Small intestine (tissue), 7 donors: Measurements from ENCODE around the gene GPR15LG. TPM values are rescaled to one million over a fixed set of nuclear protein-coding genes. Genes with fewer than 3 reads are reported as not detected.
"Not testable (repeated sequence)": the region's sequence is repeated elsewhere in the genome, so short reads cannot be mapped to it uniquely, and the experiment has no call there.

Experiments
- DNase-seq, 2 donors: peaks; one replicate each; pipeline versions ENCODE4 v3.0.0 to v3.0.0-alpha.2; 2013
- FAIRE-seq: peaks from 2 replicates; lab custom pipeline; 2012; peaks lifted over from hg19 to GRCh38; lab: Jason Lieb, UNC
- H3K27ac ChIP-seq, 3 donors: one replicate each; pipeline ENCODE4 v1.5.1; 2013; ENCODE audit warnings: low read length in 2 of 3, mild to moderate bottlenecking in 2 of 3, control low read depth in 1 of 3, inconsistent platforms in 1 of 3, low read depth in 1 of 3, moderate library complexity in 1 of 3
- H3K27me3 ChIP-seq, 3 donors: one replicate each; pipeline ENCODE4 v1.6.1; 2013; ENCODE audit warnings: low read length in 3 of 3, inconsistent platforms in 1 of 3; ENCODE audit not compliant: control insufficient read depth in 3 of 3, insufficient read depth in 3 of 3
- H3K36me3 ChIP-seq, 3 donors: one replicate each; pipeline ENCODE4 v1.6.1; 2013; ENCODE audit warnings: low read length in 3 of 3, inconsistent platforms in 1 of 3, low read depth in 1 of 3, mild to moderate bottlenecking in 1 of 3, moderate library complexity in 1 of 3; ENCODE audit not compliant: control insufficient read depth in 3 of 3, insufficient read depth in 2 of 3
- H3K4me1 ChIP-seq, 3 donors: one replicate each; pipeline ENCODE4 v1.6.1; 2013; ENCODE audit warnings: low read length in 2 of 3, inconsistent platforms in 1 of 3, low read depth in 1 of 3, mild to moderate bottlenecking in 1 of 3, moderate library complexity in 1 of 3; ENCODE audit not compliant: control insufficient read depth in 3 of 3, insufficient read depth in 2 of 3
- H3K4me3 ChIP-seq, 3 donors: one replicate each; pipeline ENCODE4 v1.5.1; 2013; ENCODE audit warnings: low read length in 3 of 3, control low read depth in 1 of 3, inconsistent platforms in 1 of 3, low read depth in 1 of 3, mild to moderate bottlenecking in 1 of 3, moderate library complexity in 1 of 3
- H3K9me3 ChIP-seq, 2 donors: one replicate each; pipeline ENCODE4 v1.6.1; 2013; ENCODE audit warnings: low read depth in 1 of 2, low read length in 1 of 2; ENCODE audit not compliant: control insufficient read depth in 2 of 2, insufficient read depth in 1 of 2
- WGBS, 3 donors: extraction: QIAGEN DNeasy Blood & Tissue Kit; methylation state at CpG; one replicate each; pipeline ENCODE4 v1.1.7; 2013; 5-methylcytosine and 5-hydroxymethylcytosine counted together
- polyA plus RNA-seq, 4 donors: library from polyadenylated mRNA; stranded (reverse) in 3 of 4; unstranded in 1 of 4; fragments of 200-250 nt in 3 of 4; fragments of 120-200 nt in 1 of 4; gene quantifications; one replicate each; pipeline versions ENCODE4 v1.2.1 to v1.2.3, GENCODE V29; 2013
- donor health status: healthy with polysubstance abuse.
- donor health status: control.
- donor health status: control.
- donor health status: Bipolar disorder and iron deficiency.
- donor health status: healthy.

GPR15LG gene
- polyA plus RNA-seq, 4 donors = 48.6 TPM; not detected in 3

- Histone ChIP-seq H3K9me3 (no peaks in the 10 kb centered on the region), H3K27ac (no peak overlapping the region), H3K4me3 (no peak overlapping the region), H3K4me1 (peaks cover 0 to 2% (median 0%) of the 10 kb centered on the region in 3 donors), H3K36me3 (peaks cover 4 to 8% (median 4%) of the 10 kb centered on the region in 3 donors), H3K27me3 (peaks cover 0 to 9% (median 0%) of the 10 kb centered on the region in 3 donors)
- 35 to 66% (median 50%) methylated on average over 4 of the region's 4 CpGs for WGBS, 3 donors
- FAIRE-seq (no peak), DNase-seq (no peak)
Observed at GRCh38 chr10:84158550-84158949, 15.1 kb upstream of the GPR15LG start.

GRCh38 chr10:84159076-84159685 is 14.4 kb upstream of the GPR15LG start:
- peak in 1 of 2 donors; percentile 23 for DNase-seq
- peaks cover 2 to 8% (median 4%) of the 10 kb centered on the region in 3 donors for H3K36me3 ChIP-seq
- no peak overlapping the region for H3K4me3 ChIP-seq
- H3K4me1 ChIP-seq = peaks cover 0 to 2% (median 0%) of the 10 kb centered on the region in 3 donors
- no peak overlapping the region for H3K27ac ChIP-seq
- WGBS, 3 donors = 22 to 36% (median 35%) methylated on average over 9 of the region's 9 CpGs
- no peaks in the 10 kb centered on the region for H3K9me3 ChIP-seq
- FAIRE-seq = no peak
- peaks cover 0 to 9% (median 0%) of the 10 kb centered on the region in 3 donors for H3K27me3 ChIP-seq

GRCh38 chr10:84160663-84161362 is 12.8 kb upstream of the GPR15LG start:
- Histone ChIP-seq H3K4me3 (no peak overlapping the region), H3K27me3 (peaks cover 0 to 11% (median 3%) of the 10 kb centered on the region in 3 donors), H3K4me1 (peaks cover 0 to 2% (median 0%) of the 10 kb centered on the region in 3 donors), H3K9me3 (no peaks in the 10 kb centered on the region), H3K36me3 (no peaks in the 10 kb centered on the region), H3K27ac (no peak overlapping the region)
- 42 to 49% (median 45%) methylated on average over 6 of the region's 6 CpGs for WGBS, 3 donors
- no peak for FAIRE-seq
- no peak for DNase-seq

GRCh38 chr10:84163996-84164395 is 9.6 kb upstream of the GPR15LG start:
- no peak for DNase-seq

GRCh38 chr10:84164442-84164841 is 9.2 kb upstream of the GPR15LG start:
- H3K4me1 ChIP-seq = no peaks in the 10 kb centered on the region
- no peaks in the 10 kb centered on the region for H3K36me3 ChIP-seq
- 34 to 59% (median 55%) methylated on average over 2 of the region's 2 CpGs for WGBS, 3 donors
- peaks cover 0 to 6% (median 3%) of the 10 kb centered on the region in 3 donors for H3K27me3 ChIP-seq
- DNase-seq = no peak
- no peak overlapping the region for H3K27ac ChIP-seq
- no peak overlapping the region for H3K4me3 ChIP-seq
- FAIRE-seq = no peak
- H3K9me3 ChIP-seq = peaks cover 0 to 5% of the 10 kb centered on the region in 2 donors

More at GRCh38 chr10:84163996-84164395, 9.6 kb upstream of the GPR15LG start:
- FAIRE-seq = no peak
- no peaks in the 10 kb centered on the region for H3K36me3 ChIP-seq
- WGBS, 3 donors = 47 to 53% (median 53%) methylated on average over 2 of the region's 2 CpGs
- H3K27me3 ChIP-seq = peaks cover 0 to 10% (median 3%) of the 10 kb centered on the region in 3 donors
- no peak overlapping the region for H3K4me3 ChIP-seq
- H3K9me3 ChIP-seq = peaks cover 0 to 5% of the 10 kb centered on the region in 2 donors
- no peaks in the 10 kb centered on the region for H3K4me1 ChIP-seq
- no peak overlapping the region for H3K27ac ChIP-seq

- DNase-seq (no peak), FAIRE-seq (no peak)
- no peak overlapping the region for H3K27ac ChIP-seq
- WGBS, 3 donors = 93 to 96% (median 93%) methylated on average over 4 of the region's 4 CpGs
- H3K27me3 ChIP-seq = peaks cover 0 to 3% (median 2%) of the 10 kb centered on the region in 3 donors
- H3K4me1 ChIP-seq = no peaks in the 10 kb centered on the region
- no peaks in the 10 kb centered on the region for H3K36me3 ChIP-seq
- peaks cover 0 to 5% of the 10 kb centered on the region in 2 donors for H3K9me3 ChIP-seq
- no peak overlapping the region for H3K4me3 ChIP-seq
Observed at GRCh38 chr10:84166620-84167288, 6.8 kb upstream of the GPR15LG start.

- DNase-seq, H3K9me3 ChIP-seq, H3K27ac ChIP-seq, H3K36me3 ChIP-seq, H3K4me1 ChIP-seq, H3K4me3 ChIP-seq, H3K27me3 ChIP-seq, FAIRE-seq: not testable (repeated sequence)
- WGBS, 3 donors = 82 to 94% (median 92%) methylated on average over 2 of the region's 2 CpGs
Observed at GRCh38 chr10:84167289-84167653, 6.3 kb upstream of the GPR15LG start.

GRCh38 chr10:84168382-84168781 is 5.2 kb upstream of the GPR15LG start:
- H3K9me3 ChIP-seq, H3K27me3 ChIP-seq, H3K36me3 ChIP-seq, DNase-seq, FAIRE-seq, H3K27ac ChIP-seq, H3K4me3 ChIP-seq, H3K4me1 ChIP-seq: not testable (repeated sequence)
- 93 to 96% (median 95%) methylated on average over 10 of the region's 10 CpGs for WGBS, 3 donors
